RWPE2 (cell line): ENCODE results near the gene PLD4.
A peak's percentile ranks its signal among the peaks of the same experiment; 100 is the strongest.

ENCODE experiments used
- ATAC-seq: fragments of 200-7000 bp; cut with Tn5 transposase; 3 replicates; pipeline ENCODE4 v1.9.1; 2021; ENCODE audit warnings: low read depth
- DNase-seq: peaks from one replicate; pipeline ENCODE4 v3.0.0-alpha.2; 2020; ENCODE audit warnings: low spot score
- H3K27ac ChIP-seq: fragments of 450-650 bp; 2 replicates; pipeline ENCODE4 v1.5.1; 2017; ENCODE audit warnings: mild to moderate bottlenecking; ENCODE audit not compliant: poor library complexity, severe bottlenecking
- H3K27me3 ChIP-seq: fragments of 250-450 bp; sonication (Bioruptor Pico); 2 replicates; pipeline ENCODE4 v1.5.1; 2021; ENCODE audit warnings: mild to moderate bottlenecking, moderate library complexity; ENCODE audit not compliant: insufficient read depth, poor library complexity, severe bottlenecking
- H3K36me3 ChIP-seq: fragments of 250-450 bp; sonication (Bioruptor Pico); 2 replicates; pipeline ENCODE4 v1.5.1; 2020; ENCODE audit warnings: low read depth, mild to moderate bottlenecking, moderate library complexity
- H3K4me1 ChIP-seq: fragments of 250-450 bp; sonication (Bioruptor Pico); 2 replicates; pipeline ENCODE4 v1.5.1; 2021; ENCODE audit warnings: mild to moderate bottlenecking, moderate library complexity; ENCODE audit not compliant: insufficient read depth, poor library complexity, severe bottlenecking
- H3K4me3 ChIP-seq: fragments of 250-450 bp; sonication (Bioruptor Pico); 2 replicates; pipeline ENCODE4 v1.5.1; 2021; ENCODE audit warnings: mild to moderate bottlenecking, moderate library complexity; ENCODE audit not compliant: severe bottlenecking
- H3K9me3 ChIP-seq: fragments of 250-450 bp; sonication (Bioruptor Pico); 2 replicates; pipeline ENCODE4 v1.5.1; 2021; ENCODE audit warnings: mild to moderate bottlenecking, moderate library complexity; ENCODE audit not compliant: severe bottlenecking
- TF ChIP-seq, protein P1 (sequence below): fragments of 450-650 bp; IDR thresholded peaks from one replicate; pipeline ENCODE4 v1.5.1; 2017; ENCODE audit warnings: mild to moderate bottlenecking, moderate library complexity; ENCODE audit not compliant: poor library complexity, severe bottlenecking

The PLD4 gene

DNA sequence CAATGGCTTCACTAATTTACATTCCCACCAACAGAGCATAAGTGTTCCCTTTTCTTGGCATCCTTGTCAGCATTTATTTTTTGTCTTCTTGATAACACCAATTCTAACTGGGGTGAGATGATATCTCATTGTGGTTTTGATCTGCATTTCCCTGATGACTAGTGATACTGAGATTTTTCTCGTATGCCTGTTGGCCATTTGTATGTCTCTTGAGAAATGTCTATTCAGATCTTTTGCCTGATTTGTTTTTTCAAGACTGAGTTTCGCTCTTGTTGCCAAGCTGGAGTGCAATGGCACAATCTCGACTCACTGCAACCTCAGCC lies 4.7 kb upstream of the PLD4 start:
- Histone ChIP-seq H3K4me3 (no peak overlapping the region), H3K27me3 (no peaks in the 10 kb centered on the region), H3K36me3 (no peaks in the 10 kb centered on the region), H3K27ac (no peak overlapping the region), H3K9me3 (no peaks in the 10 kb centered on the region), H3K4me1 (no peaks in the 10 kb centered on the region)
- DNase-seq (no peak), ATAC-seq (no peak)
- TF ChIP-seq, protein P1, sequence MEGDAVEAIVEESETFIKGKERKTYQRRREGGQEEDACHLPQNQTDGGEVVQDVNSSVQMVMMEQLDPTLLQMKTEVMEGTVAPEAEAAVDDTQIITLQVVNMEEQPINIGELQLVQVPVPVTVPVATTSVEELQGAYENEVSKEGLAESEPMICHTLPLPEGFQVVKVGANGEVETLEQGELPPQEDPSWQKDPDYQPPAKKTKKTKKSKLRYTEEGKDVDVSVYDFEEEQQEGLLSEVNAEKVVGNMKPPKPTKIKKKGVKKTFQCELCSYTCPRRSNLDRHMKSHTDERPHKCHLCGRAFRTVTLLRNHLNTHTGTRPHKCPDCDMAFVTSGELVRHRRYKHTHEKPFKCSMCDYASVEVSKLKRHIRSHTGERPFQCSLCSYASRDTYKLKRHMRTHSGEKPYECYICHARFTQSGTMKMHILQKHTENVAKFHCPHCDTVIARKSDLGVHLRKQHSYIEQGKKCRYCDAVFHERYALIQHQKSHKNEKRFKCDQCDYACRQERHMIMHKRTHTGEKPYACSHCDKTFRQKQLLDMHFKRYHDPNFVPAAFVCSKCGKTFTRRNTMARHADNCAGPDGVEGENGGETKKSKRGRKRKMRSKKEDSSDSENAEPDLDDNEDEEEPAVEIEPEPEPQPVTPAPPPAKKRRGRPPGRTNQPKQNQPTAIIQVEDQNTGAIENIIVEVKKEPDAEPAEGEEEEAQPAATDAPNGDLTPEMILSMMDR: no peak

GRCh38 chr14:104923640-104924420 lies 849 bp upstream of the PLD4 start:
- DNase-seq (peak; percentile 68), ATAC-seq (no peak)
- Histone ChIP-seq H3K9me3 (no peaks in the 10 kb centered on the region), H3K36me3 (no peaks in the 10 kb centered on the region), H3K27me3 (no peaks in the 10 kb centered on the region), H3K27ac (no peak overlapping the region), H3K4me1 (no peaks in the 10 kb centered on the region), H3K4me3 (no peak overlapping the region)
- TF ChIP-seq, protein P1: no peak

- TF ChIP-seq, protein P1: no peak
- H3K27ac ChIP-seq: no peak overlapping the region
- no peak for DNase-seq
- no peaks in the 10 kb centered on the region for H3K9me3 ChIP-seq
- H3K36me3 ChIP-seq: no peaks in the 10 kb centered on the region
- H3K4me3 ChIP-seq: no peak overlapping the region
- no peaks in the 10 kb centered on the region for H3K27me3 ChIP-seq
- no peak for ATAC-seq
- H3K4me1 ChIP-seq: no peaks in the 10 kb centered on the region
These were observed 655 bp downstream of the PLD4 start for GRCh38 chr14:104925214-104925854.

- H3K27me3 ChIP-seq: no peaks in the 10 kb centered on the region
- H3K9me3 ChIP-seq: no peaks in the 10 kb centered on the region
- no peak overlapping the region for H3K27ac ChIP-seq
- H3K36me3 ChIP-seq: no peaks in the 10 kb centered on the region
- no peaks in the 10 kb centered on the region for H3K4me1 ChIP-seq
- H3K4me3 ChIP-seq: no peak overlapping the region
- DNase-seq (peak; percentile 77), ATAC-seq (no peak)
- TF ChIP-seq, protein P1: no peak
These were observed 1.4 kb downstream of the PLD4 start for GRCh38 chr14:104925855-104926609.
